MM.1S (cell line): ENCODE results near the gene CDX1.

Experiments used
- CTCF ChIP-seq: fragments of 300-600 bp; sonication (generic); IDR thresholded peaks from 2 replicates; pipeline ENCODE4 v1.5.1; 2016; ENCODE audit warnings: antibody characterized with exemption, low read length, mixed read lengths
- EZH2 ChIP-seq: fragments of 300-600 bp; sonication (generic); optimal IDR thresholded peaks from 2 replicates; pipeline ENCODE3; 2017; ENCODE audit warnings: low read depth, mild to moderate bottlenecking, antibody characterized with exemption, low read length, mixed read lengths

DNA sequence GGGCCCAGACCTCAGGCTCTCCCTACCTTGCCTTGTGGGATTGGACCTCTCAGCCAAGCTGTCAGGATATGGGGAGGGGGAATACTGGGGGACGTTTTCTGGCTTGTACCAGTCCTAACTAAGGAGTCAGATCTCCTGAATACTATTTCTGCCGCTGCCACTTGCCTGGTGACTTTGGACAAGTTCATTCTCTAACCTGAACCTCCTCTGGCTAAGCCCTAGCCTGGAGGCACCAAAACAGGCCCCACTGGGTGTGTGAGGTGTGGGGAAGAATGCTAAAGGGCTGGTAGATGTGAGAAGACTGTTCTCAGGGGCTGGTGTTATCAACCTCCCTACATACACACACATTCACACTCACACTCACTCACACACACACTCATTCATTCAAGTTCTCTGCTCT, 24.4 kb downstream of the CDX1 start:
- TF ChIP-seq CTCF, result no peak
- TF ChIP-seq EZH2, result no peak
